DOHH2 (cell line): ENCODE data around the gene FASTK.
A peak's percentile ranks its signal among the peaks of the same experiment; 100 is the strongest.

ENCODE experiments used
- EZH2phosphoT487 ChIP-seq: fragments of 200-600 bp; sonication (generic); IDR thresholded peaks from 2 replicates; pipeline ENCODE4 v1.6.1; 2017; ENCODE audit warnings: borderline replicate concordance, mild to moderate bottlenecking, antibody characterized with exemption, low read length, moderate library complexity, mixed read lengths
- TF ChIP-seq, protein P1 (sequence below): fragments of 200-600 bp; sonication (generic); IDR thresholded peaks from one replicate; pipeline ENCODE4 v1.5.1; 2014; ENCODE audit warnings: antibody characterized with exemption, mild to moderate bottlenecking, low read depth, low read length; ENCODE audit not compliant: poor library complexity, severe bottlenecking

DNA sequence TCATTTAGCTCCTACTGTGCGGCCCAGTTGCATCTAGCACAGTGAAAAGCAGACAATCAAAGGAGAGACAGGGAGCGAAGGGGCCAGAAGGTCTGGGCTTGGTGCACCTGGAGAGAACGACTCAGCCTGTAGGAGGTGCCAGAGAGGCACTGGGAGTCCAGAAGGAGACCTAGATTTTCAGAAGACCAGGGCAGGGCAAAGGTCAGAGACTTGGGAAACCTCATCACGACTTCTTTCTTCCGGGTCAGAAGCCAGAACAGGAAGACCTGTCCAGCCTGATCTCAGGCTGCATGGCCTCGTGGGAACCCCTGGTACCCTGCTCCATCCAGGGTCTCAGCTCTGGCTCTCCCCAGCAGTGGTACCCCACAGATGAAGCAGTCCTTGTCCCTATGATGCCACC lies 10.8 kb upstream of the FASTK start:
- TF ChIP-seq, protein P1, sequence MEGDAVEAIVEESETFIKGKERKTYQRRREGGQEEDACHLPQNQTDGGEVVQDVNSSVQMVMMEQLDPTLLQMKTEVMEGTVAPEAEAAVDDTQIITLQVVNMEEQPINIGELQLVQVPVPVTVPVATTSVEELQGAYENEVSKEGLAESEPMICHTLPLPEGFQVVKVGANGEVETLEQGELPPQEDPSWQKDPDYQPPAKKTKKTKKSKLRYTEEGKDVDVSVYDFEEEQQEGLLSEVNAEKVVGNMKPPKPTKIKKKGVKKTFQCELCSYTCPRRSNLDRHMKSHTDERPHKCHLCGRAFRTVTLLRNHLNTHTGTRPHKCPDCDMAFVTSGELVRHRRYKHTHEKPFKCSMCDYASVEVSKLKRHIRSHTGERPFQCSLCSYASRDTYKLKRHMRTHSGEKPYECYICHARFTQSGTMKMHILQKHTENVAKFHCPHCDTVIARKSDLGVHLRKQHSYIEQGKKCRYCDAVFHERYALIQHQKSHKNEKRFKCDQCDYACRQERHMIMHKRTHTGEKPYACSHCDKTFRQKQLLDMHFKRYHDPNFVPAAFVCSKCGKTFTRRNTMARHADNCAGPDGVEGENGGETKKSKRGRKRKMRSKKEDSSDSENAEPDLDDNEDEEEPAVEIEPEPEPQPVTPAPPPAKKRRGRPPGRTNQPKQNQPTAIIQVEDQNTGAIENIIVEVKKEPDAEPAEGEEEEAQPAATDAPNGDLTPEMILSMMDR: peak; percentile 83
- no peak for TF ChIP-seq EZH2phosphoT487
